Hepatocyte (in vitro differentiated cells): ENCODE measurements around the gene MRPL44.

Experiments used
- CTCF ChIP-seq: fragments of 200-600 bp; sonication (generic); IDR thresholded peaks from 2 replicates; pipeline ENCODE4 v1.5.1; 2016; ENCODE audit warnings: antibody characterized with exemption, mild to moderate bottlenecking; ENCODE audit not compliant: poor library complexity
- EZH2phosphoT487 ChIP-seq: fragments of 200-600 bp; sonication (generic); IDR thresholded peaks from one replicate; pipeline ENCODE4 v1.6.1; 2018; ENCODE audit warnings: antibody characterized with exemption, mild to moderate bottlenecking, low read depth, moderate library complexity; ENCODE audit not compliant: unreplicated experiment, severe bottlenecking

- TF ChIP-seq CTCF, result no peak
- no peak for TF ChIP-seq EZH2phosphoT487
Measured at GRCh38 chr2:223945755-223946154, 11.5 kb upstream of the MRPL44 start.
